Epithelial cell of proximal tubule (primary cell): ENCODE data around the gene SDC3. TPM values are rescaled to one million over a fixed set of nuclear protein-coding genes. Genes with fewer than 3 reads are reported as not detected.

ENCODE experiments used
- DNase-seq: peaks from one replicate; pipeline ENCODE4 v3.0.0-alpha.2; 2011; ENCODE audit warnings: low read depth
- H3K4me3 ChIP-seq: 2 replicates; pipeline ENCODE4 v1.5.1; 2011; ENCODE audit warnings: low read depth, mild to moderate bottlenecking, low read length
- CTCF ChIP-seq: conservative IDR thresholded peaks from 2 replicates; pipeline ENCODE4 v1.5.1; 2012; ENCODE audit warnings: low read depth, mild to moderate bottlenecking, low read length
- total RNA-seq: library from RNA; depleted of rRNA; stranded (reverse); fragments of >200 nt; gene quantifications from 2 replicates; pipeline ENCODE4 v1.2.3, GENCODE V29; 2015

SDC3 gene
- total RNA-seq, 1 donor from 2014 or later = 25.6 TPM

DNA sequence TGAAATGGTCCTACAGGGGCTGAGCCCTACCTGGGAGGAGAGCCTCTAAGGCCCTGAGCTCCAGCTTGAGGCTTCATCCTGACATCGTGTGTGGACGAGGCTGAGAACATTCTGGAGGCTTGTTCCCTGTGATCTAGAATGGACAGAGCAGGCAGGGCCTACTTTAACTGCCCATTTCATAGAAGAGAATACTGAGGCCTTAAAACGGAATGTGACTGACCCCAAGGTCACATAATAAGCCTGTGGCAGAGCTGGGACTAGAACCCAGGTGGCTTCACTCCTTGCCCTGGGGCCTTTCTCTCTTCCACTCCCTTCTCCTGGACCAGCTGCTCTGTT lies 6.0 kb upstream of the SDC3 start:
- no peak overlapping the region for H3K4me3 ChIP-seq
- TF ChIP-seq CTCF = no peak
- no peak for DNase-seq

- H3K4me3 ChIP-seq = no peak overlapping the region
- no peak for DNase-seq
- TF ChIP-seq CTCF = no peak
These were observed 4.5 kb upstream of the SDC3 start for GRCh38 chr1:30912913-30913652.

DNA sequence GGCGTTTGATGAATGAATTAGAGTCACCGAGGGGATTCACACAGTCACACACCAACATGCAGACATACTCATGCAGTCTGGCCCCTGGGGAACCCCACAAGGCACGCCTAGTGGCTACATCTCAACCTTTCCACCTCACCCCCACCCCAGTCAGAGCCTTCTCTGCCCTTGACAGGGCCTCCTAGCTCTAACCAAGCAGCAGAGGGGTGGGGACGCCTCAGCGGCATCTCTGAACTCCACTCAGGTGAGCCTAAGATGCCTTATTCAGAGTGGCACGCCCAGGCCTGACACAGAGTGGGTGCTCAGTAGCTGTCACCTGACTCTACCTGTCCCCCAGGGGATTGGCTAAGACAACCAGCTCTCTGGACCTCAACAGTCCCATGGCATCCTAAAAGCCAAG lies 3.7 kb upstream of the SDC3 start:
- DNase-seq = no peak
- H3K4me3 ChIP-seq = no peak overlapping the region
- TF ChIP-seq CTCF = no peak

DNA sequence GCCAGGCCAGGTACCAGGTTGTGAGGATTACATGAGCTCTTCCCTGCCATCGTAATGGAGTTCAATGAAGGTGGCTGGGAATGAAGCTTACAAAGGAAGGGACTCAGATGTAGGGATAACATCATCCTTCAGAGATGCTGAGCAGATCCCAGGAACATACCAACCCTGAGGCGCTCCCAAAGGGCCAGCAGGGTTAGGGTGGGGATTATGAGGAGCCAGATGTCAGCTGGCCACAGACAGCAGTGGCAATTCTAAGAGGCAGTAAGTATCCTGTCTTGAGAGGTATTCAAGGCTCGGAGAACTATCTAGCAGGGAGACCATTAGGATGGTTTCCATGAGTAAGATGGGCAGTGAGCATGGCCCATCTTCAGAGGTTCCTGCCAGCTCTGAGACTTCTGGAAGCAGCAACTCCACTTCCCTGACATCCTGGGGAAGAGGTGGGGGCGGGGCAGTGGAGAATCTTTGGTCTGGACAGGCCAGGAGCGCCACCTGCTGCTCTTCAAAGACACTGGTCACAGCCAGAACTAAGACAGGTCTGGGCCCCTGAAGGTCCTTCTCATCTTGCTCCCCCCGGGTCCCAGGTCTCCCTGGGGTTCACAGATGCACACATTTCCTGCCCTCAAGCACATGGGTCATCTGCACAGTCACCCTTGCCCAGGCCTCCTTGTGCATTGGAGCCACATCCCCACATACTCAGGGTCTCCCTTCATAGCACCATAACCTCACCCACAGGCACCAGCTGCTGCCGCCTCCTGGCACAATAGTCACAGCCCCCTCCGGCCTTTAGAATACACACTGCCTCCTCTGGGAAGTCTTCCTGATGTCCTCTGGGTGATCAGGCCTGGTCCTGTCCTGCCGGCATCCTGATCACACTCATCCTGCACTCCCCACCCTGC lies 2.7 kb upstream of the SDC3 start:
- H3K4me3 ChIP-seq = no peak overlapping the region
- DNase-seq = no peak
- TF ChIP-seq CTCF = peak; percentile 90

DNA sequence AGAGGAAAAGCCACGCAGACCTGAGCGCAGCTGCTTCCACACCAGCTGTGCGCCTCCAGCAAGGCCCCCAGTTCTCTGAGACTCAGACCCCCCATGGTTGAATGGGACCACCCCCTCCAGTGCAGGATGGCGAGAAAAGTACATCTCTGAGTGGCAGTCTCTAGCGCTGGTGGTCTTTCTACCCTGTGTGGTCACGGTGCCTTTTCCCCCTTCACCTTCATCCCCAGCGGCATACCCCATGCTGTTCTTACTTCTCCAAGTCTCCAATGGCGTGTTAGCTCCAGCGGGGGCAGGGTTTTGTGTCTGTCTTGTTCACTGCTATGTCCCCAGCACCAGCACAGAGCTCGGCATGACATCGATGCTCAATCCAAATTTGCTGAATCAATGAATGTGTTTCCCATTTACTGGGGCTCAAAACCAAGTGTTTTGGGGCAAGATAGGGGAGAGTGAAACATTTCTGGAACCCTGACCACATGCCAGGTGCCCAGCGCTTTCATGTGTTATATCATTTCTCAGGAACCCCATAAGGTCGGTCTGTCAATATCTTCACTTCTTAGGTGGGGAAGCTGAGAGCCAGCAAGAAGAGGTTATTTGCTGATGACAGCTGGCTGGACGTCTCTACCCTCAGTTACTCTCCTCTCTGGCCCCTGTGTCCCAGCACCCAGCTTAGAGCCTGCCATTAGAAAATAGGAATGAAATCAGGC lies 959 bp upstream of the SDC3 start:
- no peak for TF ChIP-seq CTCF
- no peak for DNase-seq
- peak overlapping the region; percentile 54 for H3K4me3 ChIP-seq

DNA sequence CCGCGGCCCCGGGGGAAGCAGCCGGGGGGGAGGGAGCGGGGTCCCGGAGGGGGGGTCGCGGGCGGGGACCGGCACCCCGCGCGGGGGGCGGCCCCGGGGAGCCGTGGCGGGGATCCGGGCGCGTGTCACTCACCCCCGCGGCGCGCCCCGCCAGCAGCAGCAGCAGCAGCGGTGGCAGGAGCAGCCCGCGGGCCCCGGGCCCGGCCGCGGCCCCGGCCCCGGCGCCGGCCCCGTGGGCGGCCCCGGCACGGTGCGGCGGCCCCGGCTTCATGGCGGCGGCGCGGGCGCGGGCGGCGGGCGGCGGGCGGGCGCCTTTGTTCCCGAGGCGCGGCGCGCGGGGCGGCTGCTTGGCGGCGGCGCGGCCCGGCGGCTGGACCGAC lies 252 bp downstream of the SDC3 start:
- peak overlapping the region; percentile 64 for H3K4me3 ChIP-seq
- no peak for DNase-seq
- TF ChIP-seq CTCF = no peak
